ENCODE data around the gene SH2D1A.

The SH2D1A gene

GRCh38 chrX:124421898-124422655 lies 75.7 kb downstream of the SH2D1A start:
- DNase-seq (ENCODE audit: low read depth in 2 of 2), result no peak

Measured in stimulated activated CD8-positive, alpha-beta memory T cell treated with anti-CD3 and anti-CD28 coated beads, Interleukin-2, amount 100 ng/mL, for 48 hours (primary cell).